MCF 10A (cell line): ENCODE results near the gene RGS13. TPM values are rescaled to one million over a fixed set of nuclear protein-coding genes. Genes with fewer than 3 reads are reported as not detected.

Source experiments
- BruUV-seq: library from RNA; stranded (reverse); fragments of 400-500 nt; replicated peaks from 2 replicates; lab custom pipeline; 2021; lab: Mats Ljungman, UMichigan
- CTCF ChIA-PET: fragments of 300-600 bp; sonication (Branson Sonifier 250); formaldehyde crosslinking; extraction: SDS; loops from one replicate; lab custom pipeline; 2021; ENCODE audit warnings: antibody characterized with exemption, inconsistent platforms; lab: Yijun Ruan, JAX
- POLR2A ChIA-PET: fragments of 300-600, 350-650 bp; sonication (Branson Sonifier 250); formaldehyde crosslinking; extraction: SDS; loops from one replicate; lab custom pipeline; 2020; ENCODE audit warnings: antibody characterized with exemption, inconsistent platforms; lab: Yijun Ruan, JAX
- DNase-seq: peaks from one replicate; pipeline ENCODE4 v3.0.0-alpha.2; 2018; ENCODE audit not compliant: unreplicated experiment
- H3K27ac Mint-ChIP-seq: one replicate; pipeline ENCODE4 v1.8.0; 2022; ENCODE audit warnings: mild to moderate bottlenecking, low read depth, mixed read lengths; ENCODE audit not compliant: unreplicated experiment
- H3K27me3 Mint-ChIP-seq: one replicate; pipeline ENCODE4 v1.8.0; 2022; ENCODE audit warnings: mixed read lengths; ENCODE audit not compliant: insufficient read depth, unreplicated experiment
- H3K36me3 Mint-ChIP-seq: one replicate; pipeline ENCODE4 v1.8.0; 2022; ENCODE audit warnings: mild to moderate bottlenecking, moderate library complexity, mixed read lengths; ENCODE audit not compliant: insufficient read depth, unreplicated experiment
- H3K4me1 Mint-ChIP-seq: one replicate; pipeline ENCODE4 v1.8.0; 2022; ENCODE audit warnings: mixed read lengths; ENCODE audit not compliant: insufficient read depth, unreplicated experiment
- H3K4me3 Mint-ChIP-seq: one replicate; pipeline ENCODE4 v1.8.0; 2022; ENCODE audit warnings: mild to moderate bottlenecking, moderate library complexity, mixed read lengths; ENCODE audit not compliant: unreplicated experiment
- H3K9me3 Mint-ChIP-seq: one replicate; pipeline ENCODE4 v1.8.0; 2022; ENCODE audit warnings: mixed read lengths; ENCODE audit not compliant: unreplicated experiment
- intact Hi-C: fragments of 100-400 bp; cut with micrococcal nuclease; formaldehyde crosslinking; loops from 2 replicates; pipeline ENCODE4 v1.14.1; 2022
- total RNA-seq: library from RNA; stranded (reverse); gene quantifications from 2 replicates; pipeline ENCODE4 v1.2.3, GENCODE V29; 2022
- TF ChIP-seq, protein P1 (sequence below): fragments of 200-600 bp; IDR thresholded peaks from one replicate; pipeline ENCODE4 v1.8.0; 2022; ENCODE audit warnings: antibody characterized with exemption, mild to moderate bottlenecking; ENCODE audit not compliant: unreplicated experiment

RGS13 gene
- total RNA-seq, 1 experiment from 2014 or later: not detected

DNA sequence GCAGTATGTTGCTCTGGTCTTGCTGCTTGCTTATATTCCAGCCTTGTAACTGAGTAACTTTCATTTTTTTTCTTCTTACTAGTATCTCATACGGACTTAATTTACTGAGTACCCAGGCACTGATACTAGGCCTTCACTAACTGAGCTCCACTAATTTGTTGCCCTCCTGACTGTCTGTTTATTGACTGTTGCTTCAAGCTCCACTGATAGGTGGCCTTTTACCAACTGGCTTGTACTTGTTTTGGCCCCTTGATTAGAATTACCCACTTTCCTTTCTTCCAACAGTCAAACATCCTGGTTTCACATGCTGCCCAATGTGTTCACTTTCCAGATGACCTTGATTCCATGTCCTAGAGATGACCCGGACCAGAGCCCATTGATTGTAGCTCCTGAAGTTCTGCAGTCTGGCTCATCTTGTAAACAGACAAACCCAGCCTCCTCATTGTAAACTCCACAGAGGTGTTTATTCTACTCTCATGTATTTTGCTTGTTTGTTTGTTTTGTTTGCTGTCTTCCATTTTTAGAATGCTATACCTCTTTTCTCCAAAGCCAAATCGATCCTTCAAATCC is 32.6 kb upstream of the RGS13 start:
- Mint-ChIP-seq H3K27me3 (no peaks in the 10 kb centered on the region), H3K9me3 (no peaks in the 10 kb centered on the region), H3K4me1 (peaks cover 15% of the 10 kb centered on the region), H3K36me3 (no peaks in the 10 kb centered on the region), H3K4me3 (no peak overlapping the region), H3K27ac (no peak overlapping the region)
- intact Hi-C loops: no loop called here
- DNase-seq: no peak
- CTCF ChIA-PET: interaction anchor here (0.6 to 1.1 kb wide), 4 partner anchors 21 to 246 kb away, joined by 4 to 5 read pairs (median 5); no protein-coding TSS in a partner anchor
- no TSS peak for BruUV-seq
- TF ChIP-seq, protein P1, sequence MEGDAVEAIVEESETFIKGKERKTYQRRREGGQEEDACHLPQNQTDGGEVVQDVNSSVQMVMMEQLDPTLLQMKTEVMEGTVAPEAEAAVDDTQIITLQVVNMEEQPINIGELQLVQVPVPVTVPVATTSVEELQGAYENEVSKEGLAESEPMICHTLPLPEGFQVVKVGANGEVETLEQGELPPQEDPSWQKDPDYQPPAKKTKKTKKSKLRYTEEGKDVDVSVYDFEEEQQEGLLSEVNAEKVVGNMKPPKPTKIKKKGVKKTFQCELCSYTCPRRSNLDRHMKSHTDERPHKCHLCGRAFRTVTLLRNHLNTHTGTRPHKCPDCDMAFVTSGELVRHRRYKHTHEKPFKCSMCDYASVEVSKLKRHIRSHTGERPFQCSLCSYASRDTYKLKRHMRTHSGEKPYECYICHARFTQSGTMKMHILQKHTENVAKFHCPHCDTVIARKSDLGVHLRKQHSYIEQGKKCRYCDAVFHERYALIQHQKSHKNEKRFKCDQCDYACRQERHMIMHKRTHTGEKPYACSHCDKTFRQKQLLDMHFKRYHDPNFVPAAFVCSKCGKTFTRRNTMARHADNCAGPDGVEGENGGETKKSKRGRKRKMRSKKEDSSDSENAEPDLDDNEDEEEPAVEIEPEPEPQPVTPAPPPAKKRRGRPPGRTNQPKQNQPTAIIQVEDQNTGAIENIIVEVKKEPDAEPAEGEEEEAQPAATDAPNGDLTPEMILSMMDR: no peak
- POLR2A ChIA-PET: interaction anchor here (0.7 to 1.3 kb wide), 2 partner anchors 21 to 129 kb away, joined by 3 to 6 read pairs; no protein-coding TSS in a partner anchor

DNA sequence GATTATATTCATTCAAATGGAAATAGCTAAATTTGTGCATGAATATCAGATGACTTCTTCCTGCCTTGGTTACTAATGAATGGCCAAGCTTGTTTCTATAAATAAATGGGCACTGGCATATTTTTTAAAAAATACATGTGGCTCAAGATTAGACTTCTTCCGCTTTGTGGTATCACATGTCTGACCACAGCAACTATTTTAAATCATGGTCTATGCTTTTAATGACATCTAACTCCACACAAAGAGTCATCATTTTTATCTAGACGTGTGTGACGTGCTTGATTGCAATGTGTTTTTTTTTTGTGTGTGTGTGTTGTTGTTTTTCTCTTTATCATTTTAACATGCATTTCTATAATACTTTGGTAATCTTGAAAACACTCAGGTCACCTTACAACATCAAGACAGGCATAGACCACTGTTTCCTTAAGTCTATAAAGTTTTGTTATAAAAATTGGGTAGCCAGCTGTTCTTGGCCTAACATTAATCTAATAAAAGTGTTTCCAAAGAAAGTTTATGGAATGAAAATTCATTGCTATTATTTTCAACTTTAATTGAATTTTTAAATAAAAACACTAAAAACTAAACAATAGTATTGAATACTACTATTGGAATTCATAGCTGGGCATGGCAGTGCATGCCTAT is 30.8 kb upstream of the RGS13 start:
- H3K4me3 Mint-ChIP-seq: no peak overlapping the region
- DNase-seq: no peak
- TF ChIP-seq, protein P1: no peak
- H3K27ac Mint-ChIP-seq: no peak overlapping the region
- no peaks in the 10 kb centered on the region for H3K9me3 Mint-ChIP-seq
- no peaks in the 10 kb centered on the region for H3K27me3 Mint-ChIP-seq
- CTCF ChIA-PET: interaction anchor here (0.7 to 1.4 kb wide), 5 partner anchors 23 to 130 kb away, joined by 3 to 4 read pairs (median 4); no protein-coding TSS in a partner anchor
- no peaks in the 10 kb centered on the region for H3K36me3 Mint-ChIP-seq
- POLR2A ChIA-PET: no interaction called here
- intact Hi-C loops: no loop called here
- H3K4me1 Mint-ChIP-seq: peaks cover 15% of the 10 kb centered on the region
- no TSS peak for BruUV-seq

DNA sequence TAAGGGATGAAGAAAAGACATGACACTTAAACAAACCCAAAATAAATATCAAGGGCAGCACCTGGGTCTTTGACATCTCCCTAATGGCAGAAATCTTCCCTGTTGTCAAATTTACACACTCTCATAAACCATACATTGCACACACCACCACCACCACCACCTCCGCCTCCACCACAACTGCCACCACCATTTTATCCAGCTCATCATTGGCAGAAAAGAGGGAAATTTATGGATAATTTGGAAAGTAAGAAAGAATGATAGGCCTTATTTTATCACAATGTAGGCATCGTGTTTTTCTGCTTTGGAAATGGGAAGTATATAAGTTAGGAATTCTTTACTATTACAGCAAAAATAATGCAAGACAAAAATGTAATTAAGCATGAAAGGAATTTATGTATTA is 27.3 kb upstream of the RGS13 start:
- Mint-ChIP-seq H3K27me3 (no peaks in the 10 kb centered on the region), H3K36me3 (no peaks in the 10 kb centered on the region), H3K27ac (no peak overlapping the region), H3K4me3 (no peak overlapping the region), H3K4me1 (no peaks in the 10 kb centered on the region), H3K9me3 (no peaks in the 10 kb centered on the region)
- TF ChIP-seq, protein P1: no peak
- no TSS peak for BruUV-seq
- DNase-seq: no peak
- ChIA-PET POLR2A (interaction anchor here (0.9 to 1.5 kb wide), 2 partner anchors 131 to 135 kb away, joined by 3 read pairs; no protein-coding TSS in a partner anchor), CTCF (interaction anchor here (0.6 to 3.7 kb wide), 15 partner anchors 8 to 1579 kb away, joined by 3 to 43 read pairs (median 4); no protein-coding TSS in a partner anchor)
- intact Hi-C loops: no loop called here
